SU-DHL-6 (cell line): ENCODE data around the gene AP3D1.

Source experiments
- EZH2phosphoT487 ChIP-seq: fragments of 200-600 bp; sonication (generic), shearing (Covaris generic); conservative IDR thresholded peaks from 2 replicates; pipeline ENCODE4 v1.6.1; 2018; ENCODE audit warnings: mild to moderate bottlenecking, antibody characterized with exemption, low read length, moderate library complexity, mixed read lengths
- TF ChIP-seq, protein P1 (sequence below): fragments of 200-600 bp; sonication (generic); IDR thresholded peaks from one replicate; pipeline ENCODE4 v1.5.1; 2017; ENCODE audit warnings: antibody characterized with exemption, mild to moderate bottlenecking, low read length, moderate library complexity; ENCODE audit not compliant: insufficient read depth, poor library complexity, severe bottlenecking

DNA sequence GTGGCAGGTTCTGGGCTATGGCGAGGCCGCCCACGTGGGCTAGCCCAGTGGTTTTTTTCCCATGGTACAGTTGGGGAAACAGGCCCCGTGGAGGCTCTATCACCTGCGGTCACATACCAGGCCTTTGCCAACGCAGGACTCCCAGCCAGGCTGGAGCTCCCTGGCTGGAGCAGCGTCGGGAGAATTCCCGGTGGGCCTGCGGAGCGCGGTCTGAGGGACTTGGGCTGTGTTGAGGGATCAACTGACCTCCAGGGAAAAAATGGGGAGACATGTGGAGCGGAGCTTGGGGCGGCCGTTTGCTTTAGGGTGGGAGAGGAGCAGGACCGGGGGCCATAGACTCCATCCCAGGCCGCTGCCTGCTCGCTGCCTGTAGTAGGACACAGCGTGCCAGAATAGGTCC is 28.7 kb upstream of the AP3D1 start:
- TF ChIP-seq, protein P1, sequence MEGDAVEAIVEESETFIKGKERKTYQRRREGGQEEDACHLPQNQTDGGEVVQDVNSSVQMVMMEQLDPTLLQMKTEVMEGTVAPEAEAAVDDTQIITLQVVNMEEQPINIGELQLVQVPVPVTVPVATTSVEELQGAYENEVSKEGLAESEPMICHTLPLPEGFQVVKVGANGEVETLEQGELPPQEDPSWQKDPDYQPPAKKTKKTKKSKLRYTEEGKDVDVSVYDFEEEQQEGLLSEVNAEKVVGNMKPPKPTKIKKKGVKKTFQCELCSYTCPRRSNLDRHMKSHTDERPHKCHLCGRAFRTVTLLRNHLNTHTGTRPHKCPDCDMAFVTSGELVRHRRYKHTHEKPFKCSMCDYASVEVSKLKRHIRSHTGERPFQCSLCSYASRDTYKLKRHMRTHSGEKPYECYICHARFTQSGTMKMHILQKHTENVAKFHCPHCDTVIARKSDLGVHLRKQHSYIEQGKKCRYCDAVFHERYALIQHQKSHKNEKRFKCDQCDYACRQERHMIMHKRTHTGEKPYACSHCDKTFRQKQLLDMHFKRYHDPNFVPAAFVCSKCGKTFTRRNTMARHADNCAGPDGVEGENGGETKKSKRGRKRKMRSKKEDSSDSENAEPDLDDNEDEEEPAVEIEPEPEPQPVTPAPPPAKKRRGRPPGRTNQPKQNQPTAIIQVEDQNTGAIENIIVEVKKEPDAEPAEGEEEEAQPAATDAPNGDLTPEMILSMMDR = no peak
- TF ChIP-seq EZH2phosphoT487 = no peak
